Spleen (tissue), 7 donors: ENCODE results near the gene ELF2.
A peak's percentile ranks its signal among the peaks of the same experiment; 100 is the strongest.

Experiments
- POLR2A ChIP-seq, 3 donors: fragments of 450-650 bp; IDR thresholded peaks; one replicate each; pipeline ENCODE4 v1.5.1; 2017; ENCODE audit warnings: antibody characterized with exemption in 3 of 3, mild to moderate bottlenecking in 1 of 3
- TF ChIP-seq, protein P1 (sequence below), 11 experiments: fragments of 200-600 bp in 7 of 11; fragments of 450-650 bp in 4 of 11; sonication (generic) in 4 of 11; IDR thresholded peaks in 8 of 11; conservative IDR thresholded peaks in 3 of 11; 1 replicate in 7 of 11; 2 replicates in 4 of 11; pipeline versions ENCODE4 v1.4.0 to v1.8.0; 2016 to 2021; ENCODE audit warnings: antibody characterized with exemption in 11 of 11, inconsistent platforms in 4 of 11, mild to moderate bottlenecking in 1 of 11
- donor health status: DM: no; HTN: no; CAD: no; lungs with moderate emphysema.
- donor health status: DM: no; HTN: no; CAD: no.
- donor health status: DM: no; HTN: no; CAD: no.

DNA sequence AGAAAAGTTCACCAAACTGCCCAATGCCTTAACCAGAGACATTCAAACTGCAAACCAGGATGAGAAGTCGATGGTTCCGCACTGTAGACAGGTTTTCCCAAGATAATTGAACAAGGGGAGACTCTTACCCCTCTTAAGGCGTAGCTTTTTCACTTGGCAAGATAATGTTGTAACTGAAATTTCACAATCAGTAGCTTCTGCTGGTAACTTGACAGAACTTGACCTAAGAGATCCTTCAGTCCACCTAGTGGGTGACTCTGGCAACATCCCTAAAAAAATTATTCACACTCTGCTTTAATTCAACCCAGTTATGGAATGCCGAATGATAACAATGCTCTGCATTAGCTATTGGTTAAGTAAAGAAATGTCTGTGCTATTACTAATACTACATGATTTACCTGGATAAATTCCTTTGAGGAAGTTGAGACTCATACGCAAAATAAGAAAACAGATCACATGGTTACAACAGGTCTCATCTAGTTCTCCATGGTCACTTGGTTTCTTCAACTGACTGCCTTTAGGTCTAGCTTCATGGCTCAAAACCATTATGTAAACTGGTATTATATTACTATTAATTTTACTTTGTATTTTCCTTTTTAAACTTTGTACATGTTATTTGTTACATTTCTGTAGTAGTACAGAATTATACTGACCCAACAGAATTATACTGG lies 9.1 kb downstream of the ELF2 start:
- TF ChIP-seq, protein P1, sequence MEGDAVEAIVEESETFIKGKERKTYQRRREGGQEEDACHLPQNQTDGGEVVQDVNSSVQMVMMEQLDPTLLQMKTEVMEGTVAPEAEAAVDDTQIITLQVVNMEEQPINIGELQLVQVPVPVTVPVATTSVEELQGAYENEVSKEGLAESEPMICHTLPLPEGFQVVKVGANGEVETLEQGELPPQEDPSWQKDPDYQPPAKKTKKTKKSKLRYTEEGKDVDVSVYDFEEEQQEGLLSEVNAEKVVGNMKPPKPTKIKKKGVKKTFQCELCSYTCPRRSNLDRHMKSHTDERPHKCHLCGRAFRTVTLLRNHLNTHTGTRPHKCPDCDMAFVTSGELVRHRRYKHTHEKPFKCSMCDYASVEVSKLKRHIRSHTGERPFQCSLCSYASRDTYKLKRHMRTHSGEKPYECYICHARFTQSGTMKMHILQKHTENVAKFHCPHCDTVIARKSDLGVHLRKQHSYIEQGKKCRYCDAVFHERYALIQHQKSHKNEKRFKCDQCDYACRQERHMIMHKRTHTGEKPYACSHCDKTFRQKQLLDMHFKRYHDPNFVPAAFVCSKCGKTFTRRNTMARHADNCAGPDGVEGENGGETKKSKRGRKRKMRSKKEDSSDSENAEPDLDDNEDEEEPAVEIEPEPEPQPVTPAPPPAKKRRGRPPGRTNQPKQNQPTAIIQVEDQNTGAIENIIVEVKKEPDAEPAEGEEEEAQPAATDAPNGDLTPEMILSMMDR (IDR thresholded peaks at IDR 0.05 in 8 of 11, conservative IDR thresholded peaks at IDR 0.05 in 3 of 11): peak in 9 of 11 experiments; percentile 20 to 64 (median 38)
- no peak for TF ChIP-seq POLR2A (IDR thresholded peaks at IDR 0.05)
